ENCODE measurements around the gene QRFPR. TPM values are rescaled to one million over a fixed set of nuclear protein-coding genes. Genes with fewer than 3 reads are reported as not detected.

The QRFPR gene
- total RNA-seq, 4 donors from 2014 or later: 3.0 TPM; not detected in 3

GRCh38 chr4:121344098-121344497 is 36.7 kb downstream of the QRFPR start:
- DNase-seq: no peak
- Histone ChIP-seq H3K27ac (no peak overlapping the region), H3K4me3 (no peak overlapping the region), H3K4me1 (no peaks in the 10 kb centered on the region), H3K36me3 (no peaks in the 10 kb centered on the region), H3K27me3 (no peaks in the 10 kb centered on the region), H3K9me3 (no peaks in the 10 kb centered on the region)
- intact Hi-C loops (cut with DNase I; ENCODE audit: low total_unique reads): no loop called here
- TF ChIP-seq POLR2A (IDR thresholded peaks at IDR 0.05) (no peak), CTCF (IDR thresholded peaks at IDR 0.05) (no peak)

GRCh38 chr4:121340247-121340646 is 40.6 kb downstream of the QRFPR start:
- no peaks in the 10 kb centered on the region for H3K9me3 ChIP-seq
- H3K4me3 ChIP-seq: no peak overlapping the region
- intact Hi-C loops (cut with DNase I; ENCODE audit: low total_unique reads): no loop called here
- no peaks in the 10 kb centered on the region for H3K4me1 ChIP-seq
- H3K27me3 ChIP-seq: no peaks in the 10 kb centered on the region
- H3K27ac ChIP-seq: no peak overlapping the region
- H3K36me3 ChIP-seq: no peaks in the 10 kb centered on the region
- TF ChIP-seq CTCF (IDR thresholded peaks at IDR 0.05): no peak
- no peak for TF ChIP-seq POLR2A (IDR thresholded peaks at IDR 0.05)
- no peak for DNase-seq

GRCh38 chr4:121339824-121340223 is 41.0 kb downstream of the QRFPR start:
- no peaks in the 10 kb centered on the region for H3K4me1 ChIP-seq
- DNase-seq: no peak
- no peaks in the 10 kb centered on the region for H3K36me3 ChIP-seq
- no peaks in the 10 kb centered on the region for H3K27me3 ChIP-seq
- H3K27ac ChIP-seq: no peak overlapping the region
- H3K4me3 ChIP-seq: no peak overlapping the region
- TF ChIP-seq POLR2A (IDR thresholded peaks at IDR 0.05): no peak
- no peak for TF ChIP-seq CTCF (IDR thresholded peaks at IDR 0.05)
- H3K9me3 ChIP-seq: no peaks in the 10 kb centered on the region
- intact Hi-C loops (cut with DNase I; ENCODE audit: low total_unique reads): no loop called here

GRCh38 chr4:121339307-121339706 is 41.5 kb downstream of the QRFPR start:
- no peak for DNase-seq
- Histone ChIP-seq H3K36me3 (no peaks in the 10 kb centered on the region), H3K27me3 (no peaks in the 10 kb centered on the region), H3K27ac (no peak overlapping the region), H3K4me3 (no peak overlapping the region), H3K9me3 (no peaks in the 10 kb centered on the region), H3K4me1 (no peaks in the 10 kb centered on the region)
- no peak for TF ChIP-seq CTCF (IDR thresholded peaks at IDR 0.05)
- TF ChIP-seq POLR2A (IDR thresholded peaks at IDR 0.05): no peak
- intact Hi-C loops (cut with DNase I; ENCODE audit: low total_unique reads): no loop called here

- Histone ChIP-seq H3K27me3 (no peaks in the 10 kb centered on the region), H3K4me3 (no peak overlapping the region), H3K4me1 (no peaks in the 10 kb centered on the region), H3K27ac (no peak overlapping the region), H3K9me3 (no peaks in the 10 kb centered on the region), H3K36me3 (no peaks in the 10 kb centered on the region)
- no peak for DNase-seq
- no peak for TF ChIP-seq POLR2A (IDR thresholded peaks at IDR 0.05)
- TF ChIP-seq CTCF (IDR thresholded peaks at IDR 0.05): no peak
- intact Hi-C loops (cut with DNase I; ENCODE audit: low total_unique reads): no loop called here
Observed at GRCh38 chr4:121338518-121338917, 42.3 kb downstream of the QRFPR start.

All from uterus (tissue), 4 donors.